ENCODE results near the gene LRRC40.

Gene LRRC40

DNA sequence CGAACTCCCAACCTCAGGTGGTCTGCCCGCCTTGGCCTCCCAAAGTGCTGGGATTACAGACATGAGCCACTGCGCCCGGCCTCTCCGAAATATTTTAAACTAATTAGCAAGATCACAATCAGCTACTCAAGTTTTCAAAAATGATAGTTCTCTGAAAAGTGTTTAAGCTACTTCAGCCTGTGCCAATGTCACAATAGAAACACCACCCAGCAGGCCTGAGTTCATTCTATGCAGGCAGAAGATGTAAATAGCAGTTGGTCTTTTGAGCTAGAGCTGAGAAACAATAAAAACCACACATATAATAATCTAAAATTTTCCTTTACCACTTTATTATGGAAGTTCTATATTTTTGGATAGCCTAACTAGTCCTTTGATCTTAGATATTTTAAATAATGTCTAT, 96.1 kb downstream of the LRRC40 start:
- no peak for DNase-seq

DNA sequence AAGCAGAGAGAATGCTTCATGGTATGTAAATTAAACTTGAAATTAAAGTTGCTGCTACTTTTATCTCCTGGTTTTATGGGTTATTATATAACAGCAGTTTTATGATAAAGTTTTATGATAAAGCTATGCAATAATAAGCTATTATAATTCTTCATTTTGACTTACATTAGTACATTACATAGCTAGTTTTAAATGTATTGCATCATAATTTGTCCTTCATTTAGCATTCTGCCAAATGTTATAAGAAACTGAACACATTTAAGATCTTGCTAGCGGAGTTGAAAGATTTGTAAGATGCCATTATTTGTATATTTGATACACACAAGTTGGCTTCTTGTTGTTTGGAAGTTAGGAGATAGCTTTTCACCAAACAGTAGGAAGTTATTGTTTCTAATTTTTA, 101.6 kb downstream of the LRRC40 start:
- no peak for DNase-seq

DNA sequence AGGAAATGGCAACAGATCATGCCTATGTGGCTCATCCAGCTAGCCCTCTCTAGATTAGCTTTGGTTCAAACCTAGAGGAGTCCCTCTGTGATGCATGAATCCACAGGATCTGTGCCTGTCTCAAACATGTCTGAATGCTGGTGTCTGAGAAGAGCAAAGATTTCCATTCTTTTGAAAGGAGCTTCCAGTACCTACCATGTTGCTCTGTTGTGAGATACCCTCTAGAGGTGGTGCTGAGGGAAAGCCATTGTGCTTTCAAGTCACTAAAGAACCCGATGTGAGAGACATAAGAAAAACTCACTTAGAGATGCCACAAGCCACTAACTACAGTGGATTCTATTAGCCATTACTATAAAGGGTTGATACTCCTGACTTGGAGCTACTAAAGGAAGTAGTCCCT, 103.6 kb downstream of the LRRC40 start:
- no peak for DNase-seq

GRCh38 chr1:70101231-70101630, 104.1 kb downstream of the LRRC40 start:
- DNase-seq = no peak

Measured in GDM1 (cell line).